ENCODE measurements around the gene IPO7.
"Not testable (repeated sequence)": the region's sequence is repeated elsewhere in the genome, so short reads cannot be mapped to it uniquely, and the experiment has no call there.

The IPO7 gene

DNA sequence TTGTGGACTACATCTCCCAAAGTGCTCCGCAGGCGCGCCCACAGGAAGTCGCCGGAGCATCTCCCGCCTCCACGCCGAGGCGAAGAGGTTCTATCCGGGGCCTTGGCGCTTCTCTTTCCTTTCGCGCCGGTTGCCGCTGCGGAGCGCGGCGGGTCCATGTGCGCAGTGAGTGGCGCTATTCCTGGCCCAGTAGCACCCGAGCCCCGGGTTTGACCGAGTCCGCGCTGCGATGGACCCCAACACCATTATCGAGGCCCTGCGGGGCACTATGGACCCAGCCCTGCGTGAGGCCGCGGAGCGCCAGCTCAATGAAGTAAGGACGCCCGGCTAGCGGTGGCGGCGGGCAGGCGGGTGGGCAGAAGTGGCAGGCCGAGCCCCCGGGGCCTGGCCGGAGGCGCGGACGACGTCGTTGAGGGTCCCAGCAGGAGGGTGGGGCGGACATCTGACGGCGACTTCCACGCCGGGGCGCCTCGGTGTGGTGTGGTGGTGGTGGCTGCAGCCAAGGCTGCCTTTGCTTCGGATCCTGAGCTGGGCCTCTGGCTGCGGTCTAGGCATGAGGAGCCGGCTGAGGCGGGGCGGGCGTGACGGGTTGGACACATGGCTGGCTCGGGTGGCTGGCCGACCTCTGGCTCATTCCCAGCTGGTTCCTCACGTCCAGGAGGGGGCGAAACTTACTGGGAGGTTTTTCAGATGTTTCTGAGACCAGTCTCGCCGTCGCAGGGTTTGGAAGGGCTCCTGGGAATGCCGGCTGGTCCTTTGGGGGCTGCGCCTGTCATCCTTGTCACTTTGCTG lies at the start of gene IPO7:
Gene IPO7, plus strand, starts transcription at position 118 of the 792 bp plus-strand sequence. Its CDS starts 112 bp downstream, at position 230.
- Histone ChIP-seq H3K36me3 (peaks cover 6 to 41% (median 28%) of the 10 kb centered on the region in 11 experiments; a peak in 21 of 22 replicates), H3K27ac (peak within 1 kb of the TSS; percentile 72 to 99 (median 95)), H3K9me3 (replicated peaks in 1 of 11) (no peaks in the 10 kb centered on the region), H3K9ac (peak within 1 kb of the TSS; percentile 90 to 99 (median 96)), H3K27me3 (no peaks in the 10 kb centered on the region), H4K20me1 (peaks cover 40 to 52% (median 50%) of the 10 kb centered on the region in 11 experiments; a peak in 21 of 22 replicates), H3K4me3 (peak within 1 kb of the TSS; percentile 76 to 98 (median 86)), H3K4me1 (peaks cover 10 to 35% (median 24%) of the 10 kb centered on the region in 10 experiments; a peak in 19 of 20 replicates), H3K4me2 (peak within 1 kb of the TSS; percentile 80 to 96 (median 89))
- no peak for TF ChIP-seq Cebpa-rat (IDR thresholded peaks at IDR 0.05)

DNA sequence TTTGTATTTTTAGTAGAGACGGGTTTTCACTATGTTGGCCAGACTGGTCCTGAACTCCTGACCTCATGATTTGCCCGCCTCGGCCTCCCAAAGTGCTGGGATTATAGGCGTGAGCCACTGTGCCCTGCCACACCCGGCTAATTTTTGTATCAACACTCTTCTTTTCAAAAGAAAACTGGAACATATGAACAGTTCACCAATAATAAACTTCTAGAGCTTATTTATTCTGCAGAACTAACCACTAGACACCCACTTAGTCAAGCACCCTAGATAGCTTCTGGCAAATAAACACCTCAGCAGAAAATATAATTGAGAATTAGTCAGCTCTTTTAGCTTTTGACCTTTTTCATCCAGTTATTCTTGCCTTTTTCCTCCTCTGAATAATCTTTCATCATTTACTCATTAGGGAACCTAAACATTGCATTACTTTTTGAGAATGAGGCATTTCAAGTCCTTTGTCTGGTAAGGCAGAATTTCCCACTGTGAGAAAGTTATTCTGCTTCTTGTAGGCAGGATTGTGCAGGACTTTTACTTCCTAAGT lies 42.7 kb upstream of the IPO7 start:
- Histone ChIP-seq H3K4me1 (peaks cover 0 to 7% (median 5%) of the 10 kb centered on the region in 10 experiments; a peak in 6 of 20 replicates), H3K27me3 (no peaks in the 10 kb centered on the region), H3K4me3 (no peak overlapping the region), H3K27ac (no peak overlapping the region), H3K4me2 (no peak overlapping the region), H3K9ac (no peak overlapping the region), H3K36me3 (no peaks in the 10 kb centered on the region), H3K9me3 (replicated peaks in 1 of 11) (no peaks in the 10 kb centered on the region), H4K20me1 (no peaks in the 10 kb centered on the region)
- TF ChIP-seq Cebpa-rat (IDR thresholded peaks at IDR 0.05), result no peak

DNA sequence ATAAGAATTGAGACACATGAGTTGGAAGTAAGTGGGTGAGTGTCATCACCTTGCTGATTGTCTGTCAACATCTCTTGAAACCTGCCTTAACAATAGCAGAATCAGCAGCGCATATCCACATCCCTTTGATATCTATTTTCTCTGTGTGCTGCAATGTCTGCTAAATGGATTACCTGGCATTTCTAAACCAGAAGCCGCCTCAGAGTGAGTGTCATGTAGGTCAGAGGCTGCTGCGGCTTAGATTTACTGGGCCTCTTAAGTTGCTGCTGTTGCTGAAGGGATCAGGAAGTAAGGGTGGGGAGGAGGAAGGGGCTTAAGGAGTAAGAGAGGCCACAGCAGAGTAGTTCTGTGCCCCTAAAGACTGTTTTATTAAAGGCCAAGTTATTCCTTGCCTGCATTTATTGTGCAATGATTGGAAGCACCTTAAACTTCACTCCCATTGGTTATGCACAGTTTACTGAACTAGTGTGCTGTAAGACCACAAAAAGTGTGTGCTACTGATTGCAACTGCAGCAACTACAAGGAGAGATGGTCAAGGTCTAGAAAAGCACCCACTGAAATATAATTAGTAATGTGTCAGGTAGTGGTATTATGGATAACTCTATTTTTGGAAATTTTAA lies 40.3 kb upstream of the IPO7 start:
- Histone ChIP-seq H3K4me2 (peak overlapping the region in 4 of 11 experiments; percentile 1 to 14 (median 8); a peak in 1 of 22 replicates), H4K20me1 (no peaks in the 10 kb centered on the region), H3K9ac (no peak overlapping the region), H3K27ac (no peak overlapping the region), H3K9me3 (replicated peaks in 1 of 11) (no peaks in the 10 kb centered on the region; a peak in 1 of 22 replicates), H3K27me3 (no peaks in the 10 kb centered on the region), H3K4me3 (no peak overlapping the region), H3K36me3 (no peaks in the 10 kb centered on the region), H3K4me1 (peaks cover 0 to 14% (median 5%) of the 10 kb centered on the region in 10 experiments; a peak in 8 of 20 replicates)
- peak in 3 of 11 experiments; percentile 7 to 30 (median 19); a peak in 3 of 22 replicates for TF ChIP-seq Cebpa-rat (IDR thresholded peaks at IDR 0.05)

DNA sequence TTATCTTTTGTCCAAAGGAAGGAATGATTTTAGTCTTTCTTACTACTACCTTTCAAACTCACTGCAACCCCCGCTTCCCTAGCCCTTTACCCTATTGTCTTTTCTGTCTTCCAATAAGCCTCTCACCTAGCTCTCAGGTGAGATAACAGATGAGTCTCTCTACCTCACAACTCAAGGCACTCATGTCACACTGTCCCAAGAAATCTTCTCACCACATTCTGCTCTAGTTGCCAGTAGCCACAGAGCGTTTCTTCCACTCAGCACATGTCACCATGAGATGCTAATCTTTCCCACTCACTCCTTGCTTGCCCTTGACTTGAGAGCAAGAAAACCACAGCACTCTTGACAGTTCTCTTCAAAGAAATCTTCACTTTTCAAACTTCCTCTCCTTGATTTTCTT lies 37.4 kb upstream of the IPO7 start:
- Histone ChIP-seq H3K4me1 (peaks cover 0 to 16% (median 6%) of the 10 kb centered on the region in 10 experiments; a peak in 9 of 20 replicates), H3K27ac (no peak overlapping the region), H3K36me3 (no peaks in the 10 kb centered on the region), H3K27me3 (no peaks in the 10 kb centered on the region), H3K4me3 (no peak overlapping the region), H4K20me1 (no peaks in the 10 kb centered on the region), H3K9me3 (replicated peaks in 1 of 11) (no peaks in the 10 kb centered on the region; a peak in 1 of 22 replicates), H3K4me2 (no peak overlapping the region), H3K9ac (no peak overlapping the region)
- no peak for TF ChIP-seq Cebpa-rat (IDR thresholded peaks at IDR 0.05)

DNA sequence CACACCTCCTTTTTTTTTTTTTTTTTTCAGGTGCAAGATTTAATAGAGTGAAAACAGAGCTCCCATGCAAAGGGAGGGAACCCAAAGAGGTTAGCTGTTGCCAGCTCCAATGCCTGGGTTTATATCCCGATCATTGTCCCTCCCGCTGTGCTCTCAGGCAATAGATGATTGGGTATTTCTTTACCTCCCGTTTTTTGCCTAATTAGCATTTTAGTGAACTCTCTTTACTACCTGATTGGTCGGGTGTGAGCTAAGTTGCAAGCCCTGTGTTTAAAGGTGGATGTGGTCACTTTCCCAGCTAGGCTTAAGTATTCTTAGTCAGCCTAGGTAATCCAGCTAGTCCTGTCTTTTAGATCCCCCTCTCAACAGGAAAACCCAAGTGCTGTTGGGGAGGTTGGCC lies 36.7 kb upstream of the IPO7 start:
- H3K36me3 ChIP-seq; H3K27me3 ChIP-seq; H3K9ac ChIP-seq; H3K4me2 ChIP-seq; H3K9me3 ChIP-seq (replicated peaks in 1 of 11); H3K4me3 ChIP-seq; H4K20me1 ChIP-seq; H3K27ac ChIP-seq: not testable (repeated sequence)
- peaks cover 0 to 22% (median 10%) of the 10 kb centered on the region in 10 experiments; a peak in 11 of 20 replicates for H3K4me1 ChIP-seq

DNA sequence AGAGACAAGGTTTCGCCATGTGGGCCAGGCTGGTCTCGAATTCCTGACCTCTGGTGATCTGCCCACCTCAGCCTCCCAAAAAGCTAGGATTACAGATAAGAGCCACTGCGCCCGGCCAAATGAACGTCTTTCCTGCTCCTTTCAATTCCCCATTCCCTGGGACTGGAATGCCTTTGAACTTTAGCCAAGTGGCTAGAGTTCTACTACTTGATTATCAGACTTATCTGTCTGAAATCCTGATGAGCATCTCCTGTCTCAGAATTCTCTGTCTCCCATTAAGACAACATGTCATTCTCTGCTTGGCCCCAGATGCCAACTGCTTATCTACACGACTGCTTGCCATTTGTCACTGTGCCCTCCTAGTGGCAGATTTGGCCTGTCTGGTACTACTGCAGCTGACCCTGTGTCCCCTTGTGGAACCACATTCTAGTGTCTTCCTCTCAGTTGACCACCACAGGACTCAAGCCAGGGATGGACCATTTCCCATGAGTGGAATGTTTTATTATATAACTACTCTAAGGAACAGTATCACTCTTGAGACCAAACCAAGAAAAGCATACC lies 33.1 kb upstream of the IPO7 start:
- Histone ChIP-seq H3K4me2 (no peak overlapping the region), H3K27ac (peak overlapping the region in 6 of 11 experiments; percentile 33 to 79 (median 75); a peak in 7 of 22 replicates), H3K4me1 (peaks cover 0 to 28% (median 13%) of the 10 kb centered on the region in 10 experiments; a peak in 11 of 20 replicates), H3K9me3 (replicated peaks in 1 of 11) (no peaks in the 10 kb centered on the region; a peak in 1 of 22 replicates), H3K9ac (no peak overlapping the region), H4K20me1 (no peaks in the 10 kb centered on the region), H3K4me3 (no peak overlapping the region), H3K36me3 (no peaks in the 10 kb centered on the region), H3K27me3 (no peaks in the 10 kb centered on the region)
- no peak for TF ChIP-seq Cebpa-rat (IDR thresholded peaks at IDR 0.05)

DNA sequence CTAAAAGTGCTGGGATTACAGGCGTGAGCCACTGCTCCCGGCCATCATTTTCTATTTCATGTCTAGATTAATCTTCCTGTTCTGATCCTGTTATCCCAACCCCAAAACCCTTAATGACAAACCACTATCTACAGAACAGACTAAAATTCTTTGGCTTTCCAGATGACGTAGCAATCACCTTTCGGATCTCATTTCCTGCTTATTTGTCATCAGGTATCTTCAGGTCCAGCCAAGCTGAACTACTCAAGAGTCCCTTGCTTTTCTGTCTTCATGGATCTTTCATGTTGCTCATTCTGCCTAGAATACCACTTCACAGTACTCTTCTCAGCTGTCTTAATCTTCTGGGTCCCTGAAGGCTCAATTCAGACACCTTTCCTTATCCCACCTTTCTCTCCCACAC lies 27.4 kb upstream of the IPO7 start:
- Histone ChIP-seq H3K27me3 (no peaks in the 10 kb centered on the region), H3K9me3 (replicated peaks in 1 of 11) (no peaks in the 10 kb centered on the region), H3K4me3 (no peak overlapping the region), H3K36me3 (no peaks in the 10 kb centered on the region), H4K20me1 (no peaks in the 10 kb centered on the region), H3K9ac (no peak overlapping the region), H3K4me2 (no peak overlapping the region), H3K4me1 (peaks cover 4 to 21% (median 12%) of the 10 kb centered on the region in 10 experiments; a peak in 14 of 20 replicates), H3K27ac (no peak overlapping the region)
- TF ChIP-seq Cebpa-rat (IDR thresholded peaks at IDR 0.05), result no peak

DNA sequence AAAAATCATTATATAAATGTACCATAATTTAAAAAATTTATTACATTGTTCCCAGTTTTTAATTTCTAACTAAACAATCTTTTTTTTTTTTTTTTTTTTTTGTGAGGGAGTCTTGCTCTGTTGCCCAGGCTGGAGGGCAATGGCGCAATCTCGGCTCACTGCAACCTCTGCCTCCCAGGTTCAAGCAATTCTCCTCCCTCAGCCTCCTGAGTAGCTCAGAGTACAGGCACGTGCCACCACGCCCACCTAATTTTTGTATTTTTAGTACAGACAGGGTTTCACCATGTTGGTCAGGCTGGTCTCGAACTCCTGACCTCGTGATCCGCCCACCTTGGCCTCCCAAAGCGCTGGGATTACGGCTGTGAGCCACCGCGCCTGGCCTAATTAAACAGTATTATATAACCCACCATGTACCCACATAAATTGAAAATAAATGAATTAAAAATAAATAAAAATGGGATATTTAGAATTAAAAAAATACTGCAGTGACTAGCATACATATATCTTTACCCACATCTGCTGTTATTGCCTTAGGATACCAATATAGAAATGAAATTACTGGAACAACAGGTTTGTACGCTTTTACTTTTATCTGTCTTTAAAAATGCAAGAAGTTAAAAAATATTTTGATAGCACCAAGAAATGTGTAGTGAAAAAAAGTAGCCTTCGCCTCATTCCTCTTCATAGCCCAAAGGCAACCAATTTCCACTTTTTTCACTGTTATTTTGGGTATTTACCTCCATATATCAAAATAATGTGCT lies 23.4 kb upstream of the IPO7 start:
- not testable (repeated sequence) for H3K9ac ChIP-seq; H3K9me3 ChIP-seq (replicated peaks in 1 of 11); H3K4me3 ChIP-seq; H3K27ac ChIP-seq; H3K36me3 ChIP-seq; H4K20me1 ChIP-seq; H3K4me2 ChIP-seq; H3K27me3 ChIP-seq
- peaks cover 17 to 45% (median 26%) of the 10 kb centered on the region in 10 experiments for H3K4me1 ChIP-seq
